Tibial artery (tissue), 4 donors: ENCODE data around the gene DNAI7.
A peak's percentile ranks its signal among the peaks of the same experiment; 100 is the strongest.

Experiments used
- DNase-seq, 2 donors: peaks; one replicate each; pipeline ENCODE4 v3.0.0-alpha.2; 2019
- H3K27ac ChIP-seq, 2 donors: fragments of 200-600 bp; sonication (generic) in 1 of 2; 1 replicate in 1 of 2; 2 replicates in 1 of 2; pipeline ENCODE4 v1.5.1; 2018 to 2019; ENCODE audit warnings: mild to moderate bottlenecking in 1 of 2
- H3K27me3 ChIP-seq, 2 donors: fragments of 200-600 bp; sonication (generic) in 1 of 2; one replicate each; pipeline versions ENCODE4 v1.5.1 to v1.6.0; 2016 to 2019
- H3K36me3 ChIP-seq, 3 donors: fragments of 200-600 bp; sonication (generic) in 2 of 3; one replicate each; pipeline ENCODE4 v1.5.1; 2016 to 2019; ENCODE audit warnings: mild to moderate bottlenecking in 2 of 3
- H3K4me1 ChIP-seq, 4 donors: fragments of 200-600 bp; sonication (generic) in 2 of 4; 1 replicate in 3 of 4; 2 replicates in 1 of 4; pipeline ENCODE4 v1.5.1; 2016 to 2019
- H3K4me3 ChIP-seq, 2 donors: fragments of 200-600 bp; sonication (generic) in 1 of 2; 1 replicate in 1 of 2; 2 replicates in 1 of 2; pipeline ENCODE4 v1.5.1; 2018 to 2019; ENCODE audit warnings: mild to moderate bottlenecking in 2 of 2
- H3K9me3 ChIP-seq, 3 donors: fragments of 200-600 bp; sonication (generic) in 1 of 3; one replicate each; pipeline ENCODE4 v1.5.1; 2016 to 2019
- CTCF ChIP-seq, 2 experiments: fragments of 200-600 bp in 1 of 2; fragments of 450-650 bp in 1 of 2; IDR thresholded peaks; one replicate each; pipeline ENCODE4 v1.5.1; 2017 to 2019; ENCODE audit warnings: antibody characterized with exemption in 2 of 2, mild to moderate bottlenecking in 1 of 2, moderate library complexity in 1 of 2
- intact Hi-C: fragments of 100-400 bp; cut with DNase I; formaldehyde crosslinking; loops from one replicate; pipeline ENCODE4 v1.15.0; 2023; ENCODE audit warnings: low total_unique reads

Gene DNAI7

GRCh38 chr12:25200703-25201102, 5.7 kb upstream of the DNAI7 start:
- H3K27ac ChIP-seq: no peak overlapping the region
- H3K9me3 ChIP-seq: no peaks in the 10 kb centered on the region
- H3K27me3 ChIP-seq: no peaks in the 10 kb centered on the region
- intact Hi-C loops: no loop called here
- peaks cover 0 to 15% (median 9%) of the 10 kb centered on the region in 4 donors for H3K4me1 ChIP-seq
- no peak overlapping the region for H3K4me3 ChIP-seq
- DNase-seq: no peak
- TF ChIP-seq CTCF (IDR thresholded peaks at IDR 0.05): no peak
- H3K36me3 ChIP-seq: peaks cover 0 to 4% (median 0%) of the 10 kb centered on the region in 3 donors

DNA sequence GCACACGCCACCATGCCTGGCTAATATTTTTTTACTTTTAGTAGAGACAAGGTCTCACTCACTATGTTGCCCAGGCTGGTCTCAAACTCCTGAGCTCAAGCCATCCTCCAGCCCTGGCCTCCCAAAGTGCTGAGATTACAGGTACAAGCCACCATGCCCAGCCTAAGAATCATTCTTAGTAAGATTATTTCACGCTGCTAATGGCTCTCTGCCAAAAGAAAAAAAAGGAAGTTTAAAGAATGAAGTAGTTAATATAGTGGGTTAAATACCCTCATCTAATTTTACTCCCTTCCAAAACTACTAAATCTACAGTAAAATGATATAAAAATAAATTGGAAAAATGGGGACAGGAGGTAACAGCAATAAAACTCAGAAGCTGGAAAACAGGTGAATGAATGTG, 2.6 kb upstream of the DNAI7 start:
- Histone ChIP-seq H3K9me3 (no peaks in the 10 kb centered on the region), H3K27ac (no peak overlapping the region), H3K4me3 (no peak overlapping the region), H3K36me3 (no peaks in the 10 kb centered on the region), H3K27me3 (no peaks in the 10 kb centered on the region), H3K4me1 (peaks cover 0 to 21% (median 10%) of the 10 kb centered on the region in 4 donors)
- DNase-seq: no peak
- no peak for TF ChIP-seq CTCF (IDR thresholded peaks at IDR 0.05)
- intact Hi-C loops: loop anchor here (5.0 kb wide), 1 partner anchor 55 kb away; the partner anchor contains the start of gene KRAS

GRCh38 chr12:25194722-25195055, 271 bp downstream of the DNAI7 start:
- Histone ChIP-seq H3K36me3 (no peaks in the 10 kb centered on the region), H3K9me3 (no peaks in the 10 kb centered on the region), H3K4me1 (peaks cover 0 to 21% (median 10%) of the 10 kb centered on the region in 4 donors), H3K4me3 (peak overlapping the region; percentile 73 to 91), H3K27ac (peak overlapping the region; percentile 95), H3K27me3 (no peaks in the 10 kb centered on the region)
- no peak for TF ChIP-seq CTCF (IDR thresholded peaks at IDR 0.05)
- intact Hi-C loops: loop anchor here (5.0 kb wide), 1 partner anchor 58 kb away; the partner anchor contains the start of gene KRAS
- DNase-seq: no peak

GRCh38 chr12:25194214-25194613, 746 bp downstream of the DNAI7 start:
- peak overlapping the region; percentile 73 to 91 for H3K4me3 ChIP-seq
- no peaks in the 10 kb centered on the region for H3K27me3 ChIP-seq
- intact Hi-C loops: no loop called here
- H3K27ac ChIP-seq: peak overlapping the region; percentile 95
- peaks cover 0 to 21% (median 10%) of the 10 kb centered on the region in 4 donors for H3K4me1 ChIP-seq
- no peak for TF ChIP-seq CTCF (IDR thresholded peaks at IDR 0.05)
- no peaks in the 10 kb centered on the region for H3K36me3 ChIP-seq
- no peaks in the 10 kb centered on the region for H3K9me3 ChIP-seq
- no peak for DNase-seq

- Histone ChIP-seq H3K27me3 (no peaks in the 10 kb centered on the region), H3K9me3 (no peaks in the 10 kb centered on the region), H3K36me3 (no peaks in the 10 kb centered on the region), H3K4me3 (no peak overlapping the region), H3K4me1 (peaks cover 0 to 10% (median 2%) of the 10 kb centered on the region in 4 donors), H3K27ac (no peak overlapping the region)
- no peak for DNase-seq
- no peak for TF ChIP-seq CTCF (IDR thresholded peaks at IDR 0.05)
- intact Hi-C loops: no loop called here
These were observed 4.2 kb downstream of the DNAI7 start for GRCh38 chr12:25190793-25191192.

GRCh38 chr12:25189656-25190055, 5.3 kb downstream of the DNAI7 start:
- H3K27me3 ChIP-seq: no peaks in the 10 kb centered on the region
- intact Hi-C loops: no loop called here
- no peak overlapping the region for H3K4me3 ChIP-seq
- no peaks in the 10 kb centered on the region for H3K9me3 ChIP-seq
- no peak for DNase-seq
- no peaks in the 10 kb centered on the region for H3K36me3 ChIP-seq
- no peak for TF ChIP-seq CTCF (IDR thresholded peaks at IDR 0.05)
- H3K4me1 ChIP-seq: peaks cover 0 to 8% (median 1%) of the 10 kb centered on the region in 4 donors
- H3K27ac ChIP-seq: no peak overlapping the region
